ENCODE results near the gene GNB1L.

DNA sequence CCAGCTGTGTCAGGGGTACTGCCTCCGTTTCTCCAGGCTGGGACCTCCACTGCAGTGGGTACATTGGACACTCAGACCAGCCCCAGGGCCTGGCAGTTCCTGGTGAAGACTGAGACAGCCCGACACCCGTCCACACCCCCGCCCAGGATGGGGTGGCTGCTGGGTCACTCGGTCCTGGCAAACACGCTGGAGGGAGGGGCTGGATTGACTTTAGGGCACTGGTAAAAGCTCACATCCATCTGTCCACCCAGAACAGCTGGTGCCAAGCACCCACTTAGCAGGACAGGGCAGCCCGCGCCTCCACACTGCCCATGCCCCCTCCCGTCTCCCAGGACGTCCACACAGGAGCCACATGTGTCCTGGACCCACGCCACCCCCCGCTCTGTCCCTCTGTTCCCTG lies 104.8 kb downstream of the GNB1L start:
- TF ChIP-seq, protein P1, sequence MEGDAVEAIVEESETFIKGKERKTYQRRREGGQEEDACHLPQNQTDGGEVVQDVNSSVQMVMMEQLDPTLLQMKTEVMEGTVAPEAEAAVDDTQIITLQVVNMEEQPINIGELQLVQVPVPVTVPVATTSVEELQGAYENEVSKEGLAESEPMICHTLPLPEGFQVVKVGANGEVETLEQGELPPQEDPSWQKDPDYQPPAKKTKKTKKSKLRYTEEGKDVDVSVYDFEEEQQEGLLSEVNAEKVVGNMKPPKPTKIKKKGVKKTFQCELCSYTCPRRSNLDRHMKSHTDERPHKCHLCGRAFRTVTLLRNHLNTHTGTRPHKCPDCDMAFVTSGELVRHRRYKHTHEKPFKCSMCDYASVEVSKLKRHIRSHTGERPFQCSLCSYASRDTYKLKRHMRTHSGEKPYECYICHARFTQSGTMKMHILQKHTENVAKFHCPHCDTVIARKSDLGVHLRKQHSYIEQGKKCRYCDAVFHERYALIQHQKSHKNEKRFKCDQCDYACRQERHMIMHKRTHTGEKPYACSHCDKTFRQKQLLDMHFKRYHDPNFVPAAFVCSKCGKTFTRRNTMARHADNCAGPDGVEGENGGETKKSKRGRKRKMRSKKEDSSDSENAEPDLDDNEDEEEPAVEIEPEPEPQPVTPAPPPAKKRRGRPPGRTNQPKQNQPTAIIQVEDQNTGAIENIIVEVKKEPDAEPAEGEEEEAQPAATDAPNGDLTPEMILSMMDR (IDR thresholded peaks at IDR 0.05) = no peak
- no peak for TF ChIP-seq POLR2AphosphoS5 (IDR thresholded peaks at IDR 0.05)
- no peak for TF ChIP-seq POLR2A (IDR thresholded peaks at IDR 0.05)

All from gastroesophageal sphincter (tissue), 3 donors.